Stomach (tissue), 4 donors: ENCODE data around the gene RNF213.

Experiments
- CTCF ChIP-seq, 7 experiments: fragments of 450-650 bp in 4 of 7; fragments of 200-600 bp in 3 of 7; sonication (generic) in 3 of 7; IDR thresholded peaks; one replicate each; pipeline ENCODE4 v1.5.1; 2016 to 2019; ENCODE audit warnings: antibody characterized with exemption in 7 of 7, control low read depth in 2 of 7, mild to moderate bottlenecking in 1 of 7
- EP300 ChIP-seq: sonication (generic); formaldehyde crosslinking; IDR thresholded peaks from one replicate; pipeline ENCODE4 v1.6.1; 2017; ENCODE audit warnings: antibody characterized with exemption
- POLR2AphosphoS5 ChIP-seq, 3 donors: sonication (generic); formaldehyde crosslinking; IDR thresholded peaks; one replicate each; pipeline ENCODE4 v1.6.1; 2016; ENCODE audit warnings: antibody characterized with exemption in 3 of 3

GRCh38 chr17:80285237-80285920 is 24.7 kb downstream of the RNF213 start:
- TF ChIP-seq CTCF (IDR thresholded peaks at IDR 0.05) (no peak), POLR2AphosphoS5 (IDR thresholded peaks at IDR 0.05) (no peak), EP300 (no peak)
